ENCODE measurements around the gene KRT40.
"Not testable (repeated sequence)": the region's sequence is repeated elsewhere in the genome, so short reads cannot be mapped to it uniquely, and the experiment has no call there.

Gene KRT40
- 0 reads per million in 4 donors for total RNA-seq

- no peak for DNase-seq
These were observed at the start of gene KRT40 for GRCh38 chr17:40984226-40984625. TSS of gene KRT40 (minus strand) at chr17:40984326. CDS start at chr17:40984273, 53 bp downstream.

DNA sequence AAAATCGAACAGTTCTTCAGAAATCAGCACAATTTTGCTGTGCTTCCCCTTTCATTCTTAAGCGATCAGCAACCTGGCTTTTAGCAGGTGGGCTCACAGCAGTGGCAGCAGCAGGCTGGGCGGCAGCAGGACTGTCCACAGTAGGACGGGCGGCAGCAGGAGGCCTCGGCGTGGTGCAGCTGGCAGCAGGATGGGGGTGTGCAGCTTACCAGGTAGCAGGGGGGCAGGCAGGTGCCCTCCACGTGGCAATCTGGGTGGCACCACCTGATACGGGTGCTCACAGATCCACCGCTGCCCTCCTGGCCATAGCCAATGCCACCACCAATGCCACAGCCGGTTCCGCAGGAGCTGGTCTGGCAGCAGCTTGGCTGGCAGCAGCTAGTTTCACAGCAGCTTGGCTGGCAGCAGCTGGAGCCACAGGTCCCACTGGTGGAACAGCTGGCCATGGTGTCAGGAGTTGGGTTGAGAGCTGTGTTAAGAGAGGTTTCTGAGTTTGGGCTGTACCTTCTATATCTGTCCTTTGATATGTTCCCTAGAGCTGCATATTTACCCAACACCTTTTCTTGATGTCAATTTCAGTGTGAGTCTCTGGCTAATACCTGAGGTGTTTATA is 45.6 kb upstream of the KRT40 start, which contains the start of gene KRTAP1-4:
Gene KRTAP1-4, minus strand, starts transcription at position 563 of the 613 bp plus-strand sequence. Its CDS starts 117 bp downstream, at position 446.
- no peak for DNase-seq

- DNase-seq, result no peak
These were observed 42.8 kb upstream of the KRT40 start, which contains the start of gene KRTAP1-5 for GRCh38 chr17:41026715-41027471. TSS of gene KRTAP1-5 (minus strand) at chr17:41027208. CDS start at chr17:41027155, 53 bp downstream.

- DNase-seq, result no peak
These were observed 40.6 kb upstream of the KRT40 start for GRCh38 chr17:41024697-41025096.

DNA sequence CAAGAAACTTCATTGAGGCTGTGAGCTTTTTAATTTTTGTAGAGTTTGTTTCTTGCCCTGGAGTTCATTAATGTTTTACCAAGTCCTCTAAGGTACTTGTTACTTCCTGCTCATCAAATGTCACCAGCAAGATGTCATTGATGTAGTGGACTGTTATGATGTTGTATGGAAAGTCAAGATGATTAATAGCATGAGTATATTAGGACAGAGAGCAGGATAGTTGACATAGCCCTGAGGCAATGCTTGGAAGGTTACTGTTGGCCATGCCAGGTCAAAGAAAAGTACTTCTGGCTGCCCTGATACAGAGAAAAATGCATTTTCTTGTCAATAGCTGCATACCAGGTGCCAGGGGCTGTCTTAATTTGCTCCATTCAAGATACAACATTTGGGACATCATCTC is 36.2 kb upstream of the KRT40 start:
- no peak for DNase-seq

DNA sequence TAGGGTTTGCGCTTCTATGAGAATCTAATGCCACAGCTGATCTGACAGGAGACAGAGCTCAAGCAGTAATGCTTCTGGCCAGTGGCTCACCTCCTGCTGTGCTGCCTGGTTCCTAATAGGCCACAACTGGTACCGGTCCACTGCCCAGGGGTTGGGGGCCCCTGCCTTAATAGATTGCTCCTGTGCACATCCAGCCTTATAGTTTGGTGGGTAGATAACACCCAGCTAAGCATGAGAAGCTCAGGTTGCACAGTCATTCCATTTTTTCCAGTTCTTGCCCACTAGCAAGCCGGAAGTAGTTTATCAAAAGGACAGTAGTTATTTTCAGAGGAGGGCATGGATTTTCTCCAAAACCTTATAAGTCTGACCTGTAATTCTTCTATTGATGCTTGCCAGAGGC is 35.3 kb upstream of the KRT40 start:
- DNase-seq, result no peak

DNA sequence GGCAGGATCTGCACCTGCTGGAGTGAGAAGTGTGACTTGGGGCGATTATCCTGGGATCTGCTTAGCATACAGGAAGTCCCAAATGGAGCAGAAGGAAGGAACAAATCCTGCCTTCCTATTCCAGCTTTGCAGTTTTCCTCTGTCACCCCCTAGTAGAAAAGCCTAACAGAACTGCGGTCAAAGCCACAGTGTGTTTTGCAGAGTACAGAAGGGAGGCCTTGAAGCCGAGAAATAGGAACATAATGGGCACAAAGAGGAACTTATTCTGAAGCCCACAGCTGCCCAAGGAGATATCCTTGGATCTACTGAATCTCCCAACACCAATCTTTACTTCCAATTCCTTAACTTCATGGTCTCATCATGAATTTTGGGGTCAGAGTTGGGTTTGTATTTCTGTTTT is 34.4 kb upstream of the KRT40 start:
- DNase-seq, result no peak

DNA sequence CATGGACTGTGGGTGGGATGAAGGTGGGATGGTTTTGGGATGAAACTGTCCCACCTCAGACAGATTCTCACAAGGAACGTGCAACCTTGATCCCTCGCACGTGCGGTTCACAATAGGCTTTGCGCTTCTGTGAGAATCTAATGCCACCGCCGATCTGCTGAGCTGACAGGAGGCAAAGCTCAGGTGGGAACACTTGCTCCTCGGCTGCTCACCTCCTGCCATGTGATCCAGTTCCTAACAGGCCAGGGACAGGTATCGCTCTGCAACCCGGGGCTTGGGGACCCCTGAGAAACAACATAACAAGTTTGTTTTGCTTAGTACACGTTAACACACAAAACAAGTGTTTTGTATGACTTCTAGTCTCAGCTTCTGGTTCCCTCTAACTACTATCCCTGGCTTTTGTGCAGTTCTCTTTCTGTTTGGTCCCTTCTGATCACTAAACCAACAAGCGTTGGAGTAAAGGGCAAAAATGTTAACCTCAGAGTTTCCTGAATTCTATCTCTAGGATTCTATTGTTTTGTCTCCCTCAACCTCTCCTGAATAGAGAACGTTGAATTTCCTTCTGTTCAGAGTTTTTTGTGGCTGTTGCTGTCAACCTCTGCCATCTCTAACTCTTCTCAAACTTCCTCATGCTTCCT is 32.6 kb upstream of the KRT40 start:
- no peak for DNase-seq

DNA sequence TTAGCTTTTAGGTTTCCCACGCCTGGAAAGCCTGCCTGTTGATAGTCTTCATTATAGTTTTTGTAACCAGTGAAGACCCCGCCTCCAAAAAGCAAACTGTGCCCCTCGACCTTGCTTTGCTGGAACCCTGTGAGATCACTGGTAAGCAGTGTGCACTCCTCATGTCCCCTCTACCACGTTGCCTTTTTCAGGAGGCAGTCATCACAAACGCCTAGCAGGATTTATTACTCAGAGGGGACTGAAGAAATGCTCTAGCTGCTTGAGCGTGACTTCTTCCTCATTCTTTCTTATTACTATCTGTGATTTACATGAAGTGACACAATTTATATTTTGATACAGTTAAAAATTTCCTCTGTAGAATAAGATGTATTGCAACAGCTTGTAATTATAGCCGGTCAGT is 31.3 kb upstream of the KRT40 start:
- DNase-seq, result no peak

DNA sequence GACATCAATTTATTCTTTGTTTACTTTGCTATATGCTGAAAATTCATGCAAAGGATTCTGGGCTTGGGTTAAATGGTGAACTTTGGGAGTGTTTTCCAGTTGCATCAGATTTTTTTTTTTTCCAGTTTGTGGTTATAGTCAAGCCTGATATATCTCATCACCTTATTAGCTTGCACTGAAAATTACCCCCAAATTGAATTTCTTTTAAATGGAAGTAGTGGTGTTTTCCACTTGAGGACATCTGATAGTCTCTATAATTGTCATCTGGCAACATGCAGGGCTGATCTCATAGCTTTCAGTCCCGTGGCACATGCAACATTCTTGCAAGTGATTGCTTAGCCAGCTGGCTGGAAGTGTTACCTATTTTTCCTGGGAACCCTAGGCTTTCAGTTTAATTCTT is 29.5 kb upstream of the KRT40 start:
- no peak for DNase-seq

GRCh38 chr17:41013181-41013580 is 29.1 kb upstream of the KRT40 start:
- no peak for DNase-seq

DNA sequence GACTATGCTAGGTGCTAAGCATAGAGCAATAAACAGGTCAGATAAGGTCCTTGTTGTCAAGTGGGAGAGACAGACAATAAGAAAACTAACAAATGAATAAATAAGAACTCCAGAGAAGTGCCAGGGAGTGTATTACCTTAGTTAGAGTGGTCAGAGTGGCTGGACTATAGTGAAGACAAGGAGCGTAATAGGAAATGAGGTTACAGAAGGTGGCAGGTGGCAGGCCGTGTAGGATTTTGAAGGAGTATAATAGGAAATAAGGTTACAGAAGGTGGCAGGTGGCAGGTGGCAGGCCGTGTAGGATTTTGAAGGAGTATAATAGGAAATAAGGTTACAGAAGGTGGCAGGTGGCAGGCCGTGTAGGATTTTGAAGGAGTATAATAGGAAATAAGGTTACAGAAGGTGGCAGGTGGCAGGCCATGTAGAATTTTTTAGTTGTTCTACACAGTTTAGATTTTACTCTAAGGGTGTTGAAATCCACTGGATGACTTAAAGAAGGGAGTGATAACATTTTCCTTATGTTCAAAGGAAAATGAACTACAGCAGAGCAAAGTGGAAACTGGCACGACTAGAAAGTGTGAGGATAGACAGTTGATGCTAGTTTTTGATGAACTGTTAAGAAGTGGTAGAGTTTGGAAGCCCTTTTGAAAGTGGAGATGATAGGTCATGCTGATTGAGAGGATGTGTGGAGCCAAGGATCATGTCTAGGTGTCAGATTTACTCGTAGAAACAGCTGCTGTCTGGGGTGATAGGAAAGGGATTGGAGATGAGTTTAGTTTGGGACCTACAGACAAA is 28.4 kb upstream of the KRT40 start:
- DNase-seq, result no peak

DNA sequence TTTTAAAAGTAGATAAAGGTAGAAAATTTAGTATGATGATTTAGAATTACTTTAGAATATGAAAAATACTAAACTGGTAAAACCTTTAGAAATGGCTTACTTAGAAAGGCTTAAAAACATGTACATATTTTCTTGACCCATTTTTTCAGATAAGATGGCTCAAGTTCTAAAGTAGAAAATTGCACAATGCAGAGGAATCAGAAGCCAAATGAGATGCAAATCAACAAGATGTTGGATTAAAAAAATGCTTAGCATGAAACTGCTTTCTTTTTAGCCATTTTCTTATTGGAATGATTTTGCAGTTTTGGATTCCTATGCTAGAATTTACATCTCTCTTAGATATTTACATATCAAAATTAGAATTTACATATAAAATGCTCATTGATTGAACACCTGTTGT is 26.3 kb upstream of the KRT40 start:
- DNase-seq, result no peak

GRCh38 chr17:41009936-41010335 is 25.8 kb upstream of the KRT40 start:
- no peak for DNase-seq

- no peak for DNase-seq
These were observed 25.2 kb upstream of the KRT40 start for GRCh38 chr17:41009301-41009760.

- DNase-seq, result no peak
These were observed 24.7 kb upstream of the KRT40 start, which contains the start of gene KRTAP3-1 for GRCh38 chr17:41008811-41009210. TSS of gene KRTAP3-1 (minus strand) at chr17:41009128. CDS start at chr17:41009074, 54 bp downstream.

GRCh38 chr17:41004397-41004796 is 20.3 kb upstream of the KRT40 start:
- no peak for DNase-seq

DNA sequence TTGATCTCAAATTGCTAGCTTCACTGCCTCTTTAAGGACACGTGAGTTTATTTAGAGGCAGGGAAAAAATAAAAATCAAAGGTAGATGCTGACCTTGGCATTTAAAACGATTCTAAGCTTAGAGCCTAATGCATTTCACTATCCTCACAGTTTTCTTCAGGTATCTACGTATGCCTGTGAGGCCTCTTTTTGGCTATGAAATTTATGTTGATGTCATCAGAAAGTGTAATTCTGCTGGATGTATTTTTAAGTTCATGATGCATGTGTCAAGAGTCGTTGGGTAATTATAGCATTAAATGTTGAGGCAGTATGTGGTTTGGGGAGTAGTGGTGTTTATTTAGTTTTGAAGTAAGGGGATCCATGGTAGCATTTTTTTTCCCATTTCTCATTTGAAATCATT is 19.8 kb upstream of the KRT40 start:
- no peak for DNase-seq

DNA sequence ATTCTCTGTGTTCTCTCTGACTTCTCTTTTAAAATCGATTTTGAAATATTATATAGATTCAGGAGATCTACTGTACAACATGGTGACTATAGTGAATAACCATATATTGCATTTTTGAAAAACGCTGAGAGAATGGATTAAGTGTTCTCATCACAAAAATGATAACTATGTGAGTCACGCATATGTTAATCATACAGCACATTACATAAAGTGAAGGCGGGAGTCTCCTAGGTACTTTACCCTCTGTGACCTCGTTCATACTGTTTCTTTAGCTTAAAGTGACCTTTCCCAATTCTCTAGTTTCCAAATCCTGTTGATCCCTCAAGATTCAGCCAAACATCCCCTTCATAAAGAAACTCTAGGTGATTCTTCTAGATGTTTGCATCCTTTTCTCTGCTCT is 18.7 kb upstream of the KRT40 start:
- no peak for DNase-seq

DNA sequence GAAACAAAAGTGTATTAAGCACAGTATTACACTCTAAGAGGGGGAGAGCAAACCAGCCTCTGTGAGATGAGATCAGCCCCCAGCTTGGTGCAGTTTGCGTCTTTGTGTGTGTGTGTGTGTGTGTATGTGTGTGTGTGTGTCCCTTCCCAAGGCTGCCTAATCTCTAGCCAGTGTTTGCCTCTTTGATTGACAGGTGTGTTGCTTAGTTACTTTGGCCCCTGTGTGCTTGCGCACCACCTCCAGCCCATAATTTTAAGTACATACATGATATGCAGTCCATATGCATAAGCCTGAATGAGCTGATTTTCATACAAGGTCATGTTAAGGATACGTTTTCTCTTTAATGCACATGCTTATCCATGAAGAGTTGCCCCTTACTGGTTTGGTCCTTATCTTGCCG is 17.7 kb upstream of the KRT40 start:
- no peak for DNase-seq

GRCh38 chr17:40999563-40999962 is 15.4 kb upstream of the KRT40 start, which contains the start of gene KRTAP3-2:
TSS of gene KRTAP3-2 (minus strand) at chr17:40999906. CDS start at chr17:40999853, 53 bp downstream.
- not testable (repeated sequence) for DNase-seq

DNA sequence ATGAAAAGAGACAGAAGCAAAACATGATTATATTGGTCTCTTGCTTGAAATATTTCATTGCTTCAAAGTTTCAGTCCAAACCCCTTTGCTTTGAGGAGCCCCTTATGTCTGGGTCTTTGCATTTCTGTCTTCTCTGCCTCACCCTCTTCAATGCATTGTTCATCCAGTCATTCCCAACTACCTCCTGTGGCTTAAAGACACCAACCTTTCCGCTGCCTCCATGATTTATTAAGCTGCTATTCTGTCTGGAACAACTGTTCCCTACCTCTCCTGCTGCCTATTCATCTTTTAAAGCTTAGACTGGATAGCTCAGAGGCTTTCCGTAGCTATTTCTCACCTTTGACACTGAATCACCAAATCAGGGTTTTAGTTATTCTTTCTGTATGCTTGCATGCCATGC is 13.2 kb upstream of the KRT40 start:
- no peak for DNase-seq

DNA sequence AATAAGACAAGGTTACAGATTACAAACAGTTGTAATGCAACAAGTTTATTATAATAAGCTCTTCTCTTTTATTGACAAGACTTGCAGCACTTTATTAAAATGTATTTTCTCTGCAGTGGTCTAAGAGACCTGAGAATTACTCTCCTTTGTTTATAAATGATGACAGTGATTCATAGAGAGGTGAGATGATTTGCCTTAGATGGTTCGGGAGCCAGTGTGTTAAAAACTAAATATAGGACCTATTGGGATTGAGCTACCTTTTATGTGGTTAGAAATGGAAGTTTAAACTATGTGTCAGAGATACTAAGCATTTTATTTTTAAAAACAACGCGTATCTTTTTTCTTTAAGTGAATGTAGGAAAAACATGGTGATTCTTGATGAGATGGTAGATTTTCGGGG is 12.7 kb upstream of the KRT40 start:
- no peak for DNase-seq
